NCI-H526 (cell line): ENCODE data around the gene UNK.

Source experiments
- DNase-seq, 2 experiments: peaks; one replicate each; lab custom pipeline; 2025; lab: John Stamatoyannopoulos, UW

Gene UNK

GRCh38 chr17:75835654-75835987, 51.0 kb downstream of the UNK start:
- no peak for DNase-seq

- DNase-seq: no peak
Measured at GRCh38 chr17:75836605-75837004, 52.0 kb downstream of the UNK start.

- DNase-seq: no peak
Measured at GRCh38 chr17:75837899-75838298, 53.3 kb downstream of the UNK start.

GRCh38 chr17:75838410-75838809, 53.8 kb downstream of the UNK start:
- DNase-seq: no peak

- no peak for DNase-seq
Measured at GRCh38 chr17:75839942-75840798, 55.6 kb downstream of the UNK start.

- DNase-seq: no peak
Measured at GRCh38 chr17:75840799-75841164, 56.2 kb downstream of the UNK start.

GRCh38 chr17:75842411-75842810, 57.8 kb downstream of the UNK start:
- DNase-seq: no peak

- no peak for DNase-seq
Measured at GRCh38 chr17:75842963-75843576, 58.5 kb downstream of the UNK start.

GRCh38 chr17:75843577-75844529, 59.2 kb downstream of the UNK start, which contains the start of gene UNC13D:
TSS of gene UNC13D (minus strand) at chr17:75844404. CDS start at chr17:75844337, 67 bp downstream.
- DNase-seq: no peak

GRCh38 chr17:75844530-75845057, 60.0 kb downstream of the UNK start:
- DNase-seq: no peak

- DNase-seq: peak; percentile 27 to 74
Measured at GRCh38 chr17:75845058-75845711, 60.6 kb downstream of the UNK start.

GRCh38 chr17:75845933-75846691, 61.5 kb downstream of the UNK start:
- no peak for DNase-seq

- no peak for DNase-seq
Measured at GRCh38 chr17:75846692-75847613, 62.3 kb downstream of the UNK start.

GRCh38 chr17:75847614-75848522, 63.3 kb downstream of the UNK start:
- no peak for DNase-seq

- peak; percentile 27 to 84 for DNase-seq
Measured at GRCh38 chr17:75848523-75849278, 64.1 kb downstream of the UNK start.

GRCh38 chr17:75849279-75849646, 64.7 kb downstream of the UNK start:
- DNase-seq: no peak

GRCh38 chr17:75849724-75850123, 65.1 kb downstream of the UNK start:
- no peak for DNase-seq
